GM23338 (cell line): ENCODE data around the gene CGNL1. TPM values are rescaled to one million over a fixed set of nuclear protein-coding genes. Genes with fewer than 3 reads are reported as not detected.

Experiments used
- ATAC-seq: fragments of 200-7000 bp; cut with Tn5 transposase; 3 replicates; pipeline ENCODE4 v1.9.1; 2020
- DNase-seq: peaks from one replicate; pipeline ENCODE4 v3.0.0-alpha.2; 2015; ENCODE audit warnings: low spot score
- H2AFZ ChIP-seq: fragments of 200-600 bp; sonication (generic); 2 replicates; pipeline ENCODE4 v1.8.0; 2016; ENCODE audit warnings: antibody characterized with exemption, mild to moderate bottlenecking, moderate library complexity
- H3F3A ChIP-seq: fragments of 200-600 bp; sonication (generic); replicated peaks from 2 replicates; pipeline ENCODE4 v1.8.0; 2017; ENCODE audit warnings: antibody characterized with exemption, mixed run types, low read depth
- H3K27ac ChIP-seq: fragments of 200-600 bp; sonication (generic); 2 replicates; pipeline ENCODE4 v1.6.1; 2016; ENCODE audit warnings: low read depth
- H3K27me3 ChIP-seq: fragments of 200-600 bp; sonication (generic); 2 replicates; pipeline ENCODE4 v1.8.0; 2016; ENCODE audit warnings: mild to moderate bottlenecking, mixed run types, moderate library complexity; ENCODE audit not compliant: insufficient read depth
- H3K36me3 ChIP-seq: fragments of 200-600 bp; sonication (generic); 2 replicates; pipeline ENCODE4 v1.8.0; 2016; ENCODE audit warnings: mild to moderate bottlenecking; ENCODE audit not compliant: insufficient read depth
- H3K4me1 ChIP-seq: fragments of 200-600 bp; sonication (generic); 2 replicates; pipeline ENCODE4 v1.8.0; 2016; ENCODE audit warnings: mild to moderate bottlenecking, moderate library complexity; ENCODE audit not compliant: insufficient read depth
- H3K4me2 ChIP-seq: fragments of 200-600 bp; sonication (generic); 2 replicates; pipeline ENCODE4 v1.7.1; 2017; ENCODE audit warnings: mixed run types
- H3K4me3 ChIP-seq: fragments of 200-600 bp; sonication (generic); 2 replicates; pipeline ENCODE4 v1.6.1; 2016; ENCODE audit warnings: mixed run types
- H3K79me2 ChIP-seq: fragments of 200-600 bp; sonication (generic); replicated peaks from 2 replicates; pipeline ENCODE4 v1.8.0; 2017; ENCODE audit warnings: mild to moderate bottlenecking; ENCODE audit not compliant: insufficient read depth
- H3K9me2 ChIP-seq: fragments of 200-600 bp; sonication (generic); 2 replicates; pipeline ENCODE4 v1.8.0; 2017; ENCODE audit not compliant: insufficient read depth
- H4K20me1 ChIP-seq: fragments of 200-600 bp; sonication (generic); replicated peaks from 2 replicates; pipeline ENCODE4 v1.8.0; 2017; ENCODE audit warnings: mild to moderate bottlenecking; ENCODE audit not compliant: insufficient read depth
- H3K27ac Mint-ChIP-seq: 2 replicates; pipeline ENCODE4 v1.8.0; 2020; ENCODE audit warnings: inconsistent platforms, mild to moderate bottlenecking, moderate library complexity, mixed read lengths
- H3K27me3 Mint-ChIP-seq: 3 replicates; pipeline ENCODE4 v1.8.0; 2022; ENCODE audit warnings: low read depth, mild to moderate bottlenecking, moderate library complexity, mixed read lengths, inconsistent platforms; ENCODE audit not compliant: insufficient read depth, poor library complexity
- H3K36me3 Mint-ChIP-seq: 3 replicates; pipeline ENCODE4 v1.8.0; 2021; ENCODE audit warnings: low read depth, mild to moderate bottlenecking, inconsistent platforms, moderate library complexity, mixed read lengths
- H3K4me1 Mint-ChIP-seq: 3 replicates; pipeline ENCODE4 v1.8.0; 2020; ENCODE audit warnings: mild to moderate bottlenecking, inconsistent platforms, mixed read lengths
- H3K4me3 Mint-ChIP-seq: 3 replicates; pipeline ENCODE4 v1.8.0; 2021; ENCODE audit warnings: moderate library complexity, mild to moderate bottlenecking, inconsistent platforms, mixed read lengths
- H3K9me3 Mint-ChIP-seq: 3 replicates; pipeline ENCODE4 v1.8.0; 2020; ENCODE audit warnings: moderate library complexity, mild to moderate bottlenecking, inconsistent platforms, mixed read lengths
- CREB1 ChIP-seq: fragments of 250-450 bp; sonication (Bioruptor Pico); IDR thresholded peaks from 2 replicates; pipeline ENCODE4 v1.5.0; 2020; ENCODE audit warnings: low read depth, mild to moderate bottlenecking, moderate library complexity
- ETS1 ChIP-seq: IDR thresholded peaks from 2 replicates; pipeline ENCODE4 v1.6.1; 2016; ENCODE audit warnings: antibody characterized with exemption
- EZH2 ChIP-seq: fragments of 200-600 bp; sonication (generic); IDR thresholded peaks from one replicate; pipeline ENCODE4 v1.8.0; 2017; ENCODE audit warnings: antibody characterized with exemption, mild to moderate bottlenecking, low read depth; ENCODE audit not compliant: unreplicated experiment
- EZH2phosphoT487 ChIP-seq: fragments of 200-600 bp; sonication (generic); IDR thresholded peaks from one replicate; pipeline ENCODE4 v1.8.1; 2018; ENCODE audit warnings: antibody characterized with exemption; ENCODE audit not compliant: unreplicated experiment
- JUNB ChIP-seq: IDR thresholded peaks from one replicate; pipeline ENCODE4 v1.6.1; 2016; ENCODE audit warnings: antibody characterized with exemption; ENCODE audit not compliant: unreplicated experiment
- NANOG ChIP-seq: IDR thresholded peaks from 2 replicates; pipeline ENCODE4 v1.6.1; 2016; ENCODE audit warnings: antibody characterized with exemption, borderline replicate concordance
- POLR2AphosphoS5 ChIP-seq: IDR thresholded peaks from 2 replicates; pipeline ENCODE4 v1.6.1; 2016; ENCODE audit warnings: antibody characterized with exemption, low read depth
- REST ChIP-seq: IDR thresholded peaks from one replicate; pipeline ENCODE4 v1.6.1; 2018; ENCODE audit warnings: antibody characterized with exemption; ENCODE audit not compliant: unreplicated experiment
- STAT1 ChIP-seq: IDR thresholded peaks from one replicate; pipeline ENCODE4 v1.6.1; 2016; ENCODE audit warnings: antibody characterized with exemption; ENCODE audit not compliant: unreplicated experiment
- ZNF114 ChIP-seq: fragments of 250-450 bp; sonication (Bioruptor Pico); IDR thresholded peaks from 2 replicates; pipeline ENCODE4 v1.5.0; 2020; ENCODE audit warnings: mild to moderate bottlenecking, moderate library complexity
- ZNF331 ChIP-seq: fragments of 250-450 bp; sonication (Bioruptor Pico); IDR thresholded peaks from 2 replicates; pipeline ENCODE4 v1.5.0; 2020; ENCODE audit warnings: low read depth, mild to moderate bottlenecking, moderate library complexity
- ZNF462 ChIP-seq: fragments of 250-450 bp; sonication (Bioruptor Pico); IDR thresholded peaks from 2 replicates; pipeline ENCODE4 v1.5.0; 2020; ENCODE audit warnings: mild to moderate bottlenecking, moderate library complexity
- polyA plus RNA-seq: library from polyadenylated mRNA; unstranded; fragments of >200 nt; fragmentation: Nextera tagmentation; extraction: Ambion mirVana; gene quantifications from 2 replicates; pipeline ENCODE4 v1.2.1, GENCODE V29; 2016
- total RNA-seq: library from RNA; depleted of rRNA; stranded (reverse); fragments of >200 nt; shearing (Covaris generic); gene quantifications from 2 replicates; pipeline ENCODE4 v1.2.3, GENCODE V29; 2014
- TF ChIP-seq, protein P1 (sequence below), 2 experiments: fragments of 200-600 bp in 1 of 2; sonication (generic) in 1 of 2; conservative IDR thresholded peaks; 2 replicates each; pipeline versions ENCODE4 v1.5.1 to v1.6.1; 2016 to 2017; ENCODE audit warnings: antibody characterized with exemption in 2 of 2, low read depth in 2 of 2, mild to moderate bottlenecking in 2 of 2, moderate library complexity in 1 of 2

The CGNL1 gene
- total and polyA plus RNA-seq, 2 experiments from 2014 or later: 20.0 to 57.8 TPM

DNA sequence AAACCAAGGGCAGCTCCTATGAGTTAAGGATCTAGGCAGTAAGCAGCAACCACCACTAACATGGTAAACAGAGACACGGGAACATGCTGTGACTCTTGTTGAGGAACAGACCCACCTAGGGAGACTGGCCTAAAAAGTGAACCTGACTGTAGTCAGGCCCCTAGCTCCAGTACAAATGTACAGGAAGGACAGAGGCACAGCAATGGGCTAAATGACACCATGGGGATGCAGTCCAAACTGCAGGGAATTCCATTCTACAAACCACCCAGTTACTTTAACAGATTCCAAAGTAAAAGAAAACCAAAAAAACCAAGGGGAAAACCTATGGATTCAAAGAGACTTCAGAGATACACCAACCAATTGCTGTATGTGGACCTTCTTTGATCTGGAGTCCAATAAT lies 28.2 kb upstream of the CGNL1 start:
- no peak overlapping the region for H3K4me2 ChIP-seq
- no peak for DNase-seq
- Mint-ChIP-seq H3K27me3 (peaks cover 3% of the 10 kb centered on the region), H3K9me3 (peaks cover 8% of the 10 kb centered on the region; the same call in 2 of the 3 replicates), H3K36me3 (peaks cover 7% of the 10 kb centered on the region; the same call in 2 of the 3 replicates), H3K4me3 (no peak overlapping the region), H3K27ac (no peak overlapping the region), H3K4me1 (peaks cover 23% of the 10 kb centered on the region)
- H3K27me3 ChIP-seq: no peaks in the 10 kb centered on the region
- no peak overlapping the region for H2AFZ ChIP-seq
- H4K20me1 ChIP-seq: no peaks in the 10 kb centered on the region
- H3K4me3 ChIP-seq: no peak overlapping the region
- no peak overlapping the region for H3K27ac ChIP-seq
- no peaks in the 10 kb centered on the region for H3K79me2 ChIP-seq
- no peak for ATAC-seq
- no peaks in the 10 kb centered on the region; the same call in 1 of the 2 replicates for H3K36me3 ChIP-seq
- H3K4me1 ChIP-seq: peaks cover 5% of the 10 kb centered on the region; the same call in 1 of the 2 replicates
- H3K9me2 ChIP-seq: peaks cover 10% of the 10 kb centered on the region; the same call in 1 of the 2 replicates
- TF ChIP-seq, protein P1, sequence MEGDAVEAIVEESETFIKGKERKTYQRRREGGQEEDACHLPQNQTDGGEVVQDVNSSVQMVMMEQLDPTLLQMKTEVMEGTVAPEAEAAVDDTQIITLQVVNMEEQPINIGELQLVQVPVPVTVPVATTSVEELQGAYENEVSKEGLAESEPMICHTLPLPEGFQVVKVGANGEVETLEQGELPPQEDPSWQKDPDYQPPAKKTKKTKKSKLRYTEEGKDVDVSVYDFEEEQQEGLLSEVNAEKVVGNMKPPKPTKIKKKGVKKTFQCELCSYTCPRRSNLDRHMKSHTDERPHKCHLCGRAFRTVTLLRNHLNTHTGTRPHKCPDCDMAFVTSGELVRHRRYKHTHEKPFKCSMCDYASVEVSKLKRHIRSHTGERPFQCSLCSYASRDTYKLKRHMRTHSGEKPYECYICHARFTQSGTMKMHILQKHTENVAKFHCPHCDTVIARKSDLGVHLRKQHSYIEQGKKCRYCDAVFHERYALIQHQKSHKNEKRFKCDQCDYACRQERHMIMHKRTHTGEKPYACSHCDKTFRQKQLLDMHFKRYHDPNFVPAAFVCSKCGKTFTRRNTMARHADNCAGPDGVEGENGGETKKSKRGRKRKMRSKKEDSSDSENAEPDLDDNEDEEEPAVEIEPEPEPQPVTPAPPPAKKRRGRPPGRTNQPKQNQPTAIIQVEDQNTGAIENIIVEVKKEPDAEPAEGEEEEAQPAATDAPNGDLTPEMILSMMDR (conservative IDR thresholded peaks at IDR 0.05; ENCODE audit: low read depth in 2 of 2): no peak
- no peak for TF ChIP-seq NANOG
- no peak for TF ChIP-seq STAT1
- TF ChIP-seq JUNB: no peak
- no peak for TF ChIP-seq EZH2phosphoT487
- no peak for TF ChIP-seq POLR2AphosphoS5
- no peak for TF ChIP-seq ZNF114 (CRISPR knock-in tag)
- TF ChIP-seq ZNF331 (CRISPR knock-in tag): no peak
- no peak for TF ChIP-seq ZNF462 (CRISPR knock-in tag)
- no peak for TF ChIP-seq EZH2
- no peak for TF ChIP-seq REST
- no peak for TF ChIP-seq CREB1
- TF ChIP-seq ETS1: no peak
- H3F3A ChIP-seq: no peaks in the 10 kb centered on the region
